ENCODE results near the gene COL27A1.
"Not testable (repeated sequence)": the region's sequence is repeated elsewhere in the genome, so short reads cannot be mapped to it uniquely, and the experiment has no call there.

The COL27A1 gene

GRCh38 chr9:114312513-114312875 lies 157.2 kb downstream of the COL27A1 start:
- DNase-seq: no peak

- DNase-seq: no peak
These were observed 157.8 kb downstream of the COL27A1 start for GRCh38 chr9:114313186-114313585.

- no peak for DNase-seq
These were observed 159.0 kb downstream of the COL27A1 start for GRCh38 chr9:114314256-114314867.

GRCh38 chr9:114314881-114315722 lies 159.8 kb downstream of the COL27A1 start:
- DNase-seq: no peak

- DNase-seq: no peak
These were observed 160.5 kb downstream of the COL27A1 start for GRCh38 chr9:114315723-114316363.

GRCh38 chr9:114316605-114317230 lies 161.4 kb downstream of the COL27A1 start:
- DNase-seq: no peak

- no peak for DNase-seq
These were observed 162.5 kb downstream of the COL27A1 start for GRCh38 chr9:114317665-114318357.

- DNase-seq: no peak
These were observed 163.1 kb downstream of the COL27A1 start for GRCh38 chr9:114318416-114318815.

- DNase-seq: no peak
These were observed 163.8 kb downstream of the COL27A1 start for GRCh38 chr9:114319147-114319546.

GRCh38 chr9:114320710-114321109 lies 165.4 kb downstream of the COL27A1 start:
- DNase-seq: not testable (repeated sequence)

- no peak for DNase-seq
These were observed 166.4 kb downstream of the COL27A1 start for GRCh38 chr9:114321759-114322158.

GRCh38 chr9:114322160-114322818 lies 167.0 kb downstream of the COL27A1 start:
- not testable (repeated sequence) for DNase-seq

GRCh38 chr9:114322831-114323531 lies 167.6 kb downstream of the COL27A1 start, which contains the start of gene ORM1:
Gene ORM1 (plus strand): TSS chr9:114323098. CDS start chr9:114323134, 36 bp downstream.
- not testable (repeated sequence) for DNase-seq

- DNase-seq: not testable (repeated sequence)
These were observed 168.5 kb downstream of the COL27A1 start for GRCh38 chr9:114323849-114324248.

GRCh38 chr9:114324492-114324891 lies 169.2 kb downstream of the COL27A1 start:
- no peak for DNase-seq

GRCh38 chr9:114324965-114325364 lies 169.6 kb downstream of the COL27A1 start:
- not testable (repeated sequence) for DNase-seq

GRCh38 chr9:114325684-114326254 lies 170.4 kb downstream of the COL27A1 start:
- not testable (repeated sequence) for DNase-seq

- no peak for DNase-seq
These were observed 172.4 kb downstream of the COL27A1 start for GRCh38 chr9:114327749-114328148.

- not testable (repeated sequence) for DNase-seq
These were observed 173.1 kb downstream of the COL27A1 start for GRCh38 chr9:114328357-114328820.

- DNase-seq: not testable (repeated sequence)
These were observed 173.7 kb downstream of the COL27A1 start for GRCh38 chr9:114328937-114329624.

All from activated naive CD4-positive, alpha-beta T cell (primary cell).